RWPE1 (cell line): ENCODE measurements around the gene NKG7.
"Not testable (repeated sequence)": the region's sequence is repeated elsewhere in the genome, so short reads cannot be mapped to it uniquely, and the experiment has no call there.

ENCODE experiments used
- CTCF ChIA-PET: fragments of 350-600 bp; sonication (Branson Sonifier 250); formaldehyde crosslinking; extraction: SDS; loops from one replicate; lab custom pipeline; 2021; lab: Yijun Ruan, JAX
- POLR2A ChIA-PET: fragments of 400-600 bp; formaldehyde crosslinking; extraction: SDS; loops from one replicate; lab custom pipeline; 2020; ENCODE audit warnings: antibody characterized with exemption; ENCODE audit not compliant: low non-redundant PET; lab: Yijun Ruan, JAX
- DNase-seq: peaks from one replicate; pipeline ENCODE4 v3.0.0; 2012; ENCODE audit warnings: low spot score
- H3K27ac ChIP-seq: fragments of 450-650 bp; 2 replicates; pipeline ENCODE4 v1.5.1; 2017
- CTCF ChIP-seq: fragments of 450-650 bp; conservative IDR thresholded peaks from 2 replicates; pipeline ENCODE4 v1.5.1; 2017; ENCODE audit warnings: low read depth, mild to moderate bottlenecking

The NKG7 gene

GRCh38 chr19:51417107-51417809, 44.8 kb upstream of the NKG7 start, which contains the start of gene SIGLEC10:
Gene SIGLEC10, minus strand, starts transcription at chr19:51417642. Its CDS starts 61 bp downstream, at chr19:51417581.
- no peak for DNase-seq
- TF ChIP-seq CTCF = no peak
- POLR2A ChIA-PET = no interaction called here
- H3K27ac ChIP-seq = no peak within 1 kb of the TSS
- CTCF ChIA-PET = interaction anchor here (0.6 to 1.7 kb wide), 2 partner anchors 56 to 121 kb away, joined by 3 to 5 read pairs; no protein-coding TSS in a partner anchor

- H3K27ac ChIP-seq, POLR2A ChIA-PET, DNase-seq, CTCF ChIA-PET: not testable (repeated sequence)
These were observed 44.0 kb upstream of the NKG7 start for GRCh38 chr19:51416422-51416821.

GRCh38 chr19:51415187-51415586, 42.7 kb upstream of the NKG7 start:
- TF ChIP-seq CTCF = no peak
- no peak for DNase-seq
- H3K27ac ChIP-seq = no peak overlapping the region
- ChIA-PET CTCF (no interaction called here), POLR2A (no interaction called here)

- POLR2A ChIA-PET = no interaction called here
- no peak for TF ChIP-seq CTCF
- no peak for DNase-seq
- CTCF ChIA-PET = interaction anchor here (0.7 kb wide), 2 partner anchors 55 to 184 kb away, joined by 3 to 7 read pairs; no protein-coding TSS in a partner anchor
- H3K27ac ChIP-seq = no peak overlapping the region
These were observed 38.7 kb upstream of the NKG7 start for GRCh38 chr19:51410950-51411748.

- DNase-seq = peak; percentile 39
- no peak overlapping the region for H3K27ac ChIP-seq
- POLR2A ChIA-PET = no interaction called here
- CTCF ChIA-PET = interaction anchor here (0.6 kb wide), 1 partner anchor 8 kb away, joined by 3 read pairs; no protein-coding TSS in a partner anchor
- no peak for TF ChIP-seq CTCF
These were observed 35.2 kb upstream of the NKG7 start for GRCh38 chr19:51407511-51408131.

- H3K27ac ChIP-seq = no peak overlapping the region
- CTCF ChIA-PET = interaction anchor here (1.5 kb wide), 1 partner anchor 19 kb away, joined by 3 read pairs; no protein-coding TSS in a partner anchor
- DNase-seq = no peak
- TF ChIP-seq CTCF = no peak
- POLR2A ChIA-PET = interaction anchor here (0.6 kb wide), 1 partner anchor 414 kb away, joined by 6 read pairs; no protein-coding TSS in a partner anchor
These were observed 29.7 kb upstream of the NKG7 start for GRCh38 chr19:51402117-51402516.

GRCh38 chr19:51399936-51400335, 27.5 kb upstream of the NKG7 start:
- CTCF ChIA-PET = interaction anchor here (0.7 kb wide), 1 partner anchor 8 kb away, joined by 3 read pairs; no protein-coding TSS in a partner anchor
- H3K27ac ChIP-seq, DNase-seq, POLR2A ChIA-PET: not testable (repeated sequence)
